Bronchial epithelial cell (primary cell): ENCODE results near the gene C4orf36. TPM values are rescaled to one million over a fixed set of nuclear protein-coding genes. Genes with fewer than 3 reads are reported as not detected.

Source experiments
- DNase-seq: peaks from one replicate; pipeline ENCODE4 v3.0.0-alpha.2; 2010; ENCODE audit warnings: low read depth
- FAIRE-seq: peaks from 2 replicates; lab custom pipeline; 2011; peaks lifted over from hg19 to GRCh38; lab: Jason Lieb, UNC
- H3K27me3 ChIP-seq: 2 replicates; pipeline ENCODE4 v1.5.1; 2011; ENCODE audit warnings: low read length; ENCODE audit not compliant: control insufficient read depth, insufficient read depth
- H3K36me3 ChIP-seq: 2 replicates; pipeline ENCODE4 v1.5.1; 2011; ENCODE audit warnings: low read length; ENCODE audit not compliant: control insufficient read depth, insufficient read depth
- H3K4me3 ChIP-seq: 2 replicates; pipeline ENCODE4 v1.5.1; 2011; ENCODE audit warnings: mild to moderate bottlenecking, low read depth, low read length, control low read depth
- CTCF ChIP-seq: IDR thresholded peaks from 2 replicates; pipeline ENCODE4 v1.5.1; 2011; ENCODE audit warnings: mild to moderate bottlenecking, moderate library complexity, low read length, control low read depth, inconsistent platforms; ENCODE audit not compliant: insufficient read depth, severe bottlenecking
- total RNA-seq: library from RNA; depleted of rRNA; stranded (reverse); fragments of >200 nt; gene quantifications from 2 replicates; pipeline ENCODE4 v1.2.1, GENCODE V29; 2014

The C4orf36 gene
- 1.8 and 2.4 TPM in 2 replicates for total RNA-seq

- TF ChIP-seq CTCF: peak; percentile 31
- FAIRE-seq: peak; percentile 79
- H3K4me3 ChIP-seq: peak within 1 kb of the TSS; percentile 53
- peaks cover 1% of the 10 kb centered on the region for H3K36me3 ChIP-seq
- no peaks in the 10 kb centered on the region for H3K27me3 ChIP-seq
- DNase-seq: peak; percentile 87
Measured at GRCh38 chr4:86891762-86892635, at the start of gene C4orf36. Gene C4orf36 (minus strand): TSS chr4:86892422. CDS start chr4:86891520, 902 bp downstream.

- H3K4me3 ChIP-seq: no peak overlapping the region
- FAIRE-seq (no peak), DNase-seq (no peak)
- H3K27me3 ChIP-seq: no peaks in the 10 kb centered on the region
- no peak for TF ChIP-seq CTCF
- no peaks in the 10 kb centered on the region for H3K36me3 ChIP-seq
Measured at GRCh38 chr4:86940920-86941460, 48.8 kb upstream of the C4orf36 start.

GRCh38 chr4:86939729-86940575 is 47.7 kb upstream of the C4orf36 start:
- no peak overlapping the region for H3K4me3 ChIP-seq
- no peak for TF ChIP-seq CTCF
- H3K36me3 ChIP-seq: no peaks in the 10 kb centered on the region
- no peak for DNase-seq
- no peaks in the 10 kb centered on the region for H3K27me3 ChIP-seq
- no peak for FAIRE-seq

- no peaks in the 10 kb centered on the region for H3K36me3 ChIP-seq
- no peak overlapping the region for H3K4me3 ChIP-seq
- FAIRE-seq: no peak
- H3K27me3 ChIP-seq: no peaks in the 10 kb centered on the region
- no peak for TF ChIP-seq CTCF
- peak; percentile 62 for DNase-seq
Measured at GRCh38 chr4:86938771-86939520, 46.7 kb upstream of the C4orf36 start.
